Measurements from ENCODE around the gene WFDC1.

WFDC1 gene

DNA sequence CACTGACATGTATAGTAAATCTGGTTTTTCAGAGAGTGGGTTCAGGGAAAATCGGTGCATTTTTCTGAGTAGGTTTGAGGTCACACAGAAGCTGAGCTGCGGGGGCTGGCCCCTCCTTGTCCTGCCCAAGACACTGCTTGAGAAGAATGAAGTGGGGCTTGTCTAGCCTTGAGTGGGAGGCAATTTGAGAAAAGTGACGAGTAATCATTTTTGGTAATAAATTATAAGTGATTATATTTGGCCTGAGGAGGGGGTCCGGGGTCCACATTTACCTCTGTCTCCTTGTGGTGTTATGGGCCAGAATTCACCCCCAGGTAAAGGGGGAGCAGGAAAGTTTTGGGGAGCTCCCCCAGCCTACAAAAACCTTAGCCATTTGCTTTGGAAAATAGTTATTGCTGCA is 28.1 kb downstream of the WFDC1 start:
- H3K4me3 ChIP-seq (ENCODE audit: low read depth, low read length): no peak overlapping the region
- H2AFZ ChIP-seq: no peak overlapping the region
- no peaks in the 10 kb centered on the region for H3K9me3 ChIP-seq (ENCODE audit: control insufficient read depth, low read length)
- no peak overlapping the region for H3K9ac ChIP-seq
- no peaks in the 10 kb centered on the region for H3K79me2 ChIP-seq
- H3K27me3 ChIP-seq (ENCODE audit: control insufficient read depth, insufficient read depth, low read length): no peaks in the 10 kb centered on the region
- H3K36me3 ChIP-seq (ENCODE audit: control insufficient read depth, insufficient read depth, low read length): no peaks in the 10 kb centered on the region
- TF ChIP-seq, protein P1, sequence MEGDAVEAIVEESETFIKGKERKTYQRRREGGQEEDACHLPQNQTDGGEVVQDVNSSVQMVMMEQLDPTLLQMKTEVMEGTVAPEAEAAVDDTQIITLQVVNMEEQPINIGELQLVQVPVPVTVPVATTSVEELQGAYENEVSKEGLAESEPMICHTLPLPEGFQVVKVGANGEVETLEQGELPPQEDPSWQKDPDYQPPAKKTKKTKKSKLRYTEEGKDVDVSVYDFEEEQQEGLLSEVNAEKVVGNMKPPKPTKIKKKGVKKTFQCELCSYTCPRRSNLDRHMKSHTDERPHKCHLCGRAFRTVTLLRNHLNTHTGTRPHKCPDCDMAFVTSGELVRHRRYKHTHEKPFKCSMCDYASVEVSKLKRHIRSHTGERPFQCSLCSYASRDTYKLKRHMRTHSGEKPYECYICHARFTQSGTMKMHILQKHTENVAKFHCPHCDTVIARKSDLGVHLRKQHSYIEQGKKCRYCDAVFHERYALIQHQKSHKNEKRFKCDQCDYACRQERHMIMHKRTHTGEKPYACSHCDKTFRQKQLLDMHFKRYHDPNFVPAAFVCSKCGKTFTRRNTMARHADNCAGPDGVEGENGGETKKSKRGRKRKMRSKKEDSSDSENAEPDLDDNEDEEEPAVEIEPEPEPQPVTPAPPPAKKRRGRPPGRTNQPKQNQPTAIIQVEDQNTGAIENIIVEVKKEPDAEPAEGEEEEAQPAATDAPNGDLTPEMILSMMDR (IDR thresholded peaks at IDR 0.05): no peak
- H3K4me1 ChIP-seq: no peaks in the 10 kb centered on the region
- no peak overlapping the region for H3K27ac ChIP-seq
- no peak overlapping the region for H3K4me2 ChIP-seq (ENCODE audit: low read length)

- H3K9me3 ChIP-seq (ENCODE audit: control insufficient read depth, low read length): no peaks in the 10 kb centered on the region
- H3K36me3 ChIP-seq (ENCODE audit: control insufficient read depth, insufficient read depth, low read length): no peaks in the 10 kb centered on the region
- no peak overlapping the region for H3K9ac ChIP-seq
- no peak overlapping the region for H3K4me2 ChIP-seq (ENCODE audit: low read length)
- H3K4me1 ChIP-seq: no peaks in the 10 kb centered on the region
- TF ChIP-seq, protein P1 (IDR thresholded peaks at IDR 0.05): no peak
- no peaks in the 10 kb centered on the region for H3K79me2 ChIP-seq
- H3K27me3 ChIP-seq (ENCODE audit: control insufficient read depth, insufficient read depth, low read length): no peaks in the 10 kb centered on the region
- H3K27ac ChIP-seq: no peak overlapping the region
- no peak overlapping the region for H2AFZ ChIP-seq
- no peak overlapping the region for H3K4me3 ChIP-seq (ENCODE audit: low read depth, low read length)
Observed at GRCh38 chr16:84323606-84324005, 28.9 kb downstream of the WFDC1 start.

DNA sequence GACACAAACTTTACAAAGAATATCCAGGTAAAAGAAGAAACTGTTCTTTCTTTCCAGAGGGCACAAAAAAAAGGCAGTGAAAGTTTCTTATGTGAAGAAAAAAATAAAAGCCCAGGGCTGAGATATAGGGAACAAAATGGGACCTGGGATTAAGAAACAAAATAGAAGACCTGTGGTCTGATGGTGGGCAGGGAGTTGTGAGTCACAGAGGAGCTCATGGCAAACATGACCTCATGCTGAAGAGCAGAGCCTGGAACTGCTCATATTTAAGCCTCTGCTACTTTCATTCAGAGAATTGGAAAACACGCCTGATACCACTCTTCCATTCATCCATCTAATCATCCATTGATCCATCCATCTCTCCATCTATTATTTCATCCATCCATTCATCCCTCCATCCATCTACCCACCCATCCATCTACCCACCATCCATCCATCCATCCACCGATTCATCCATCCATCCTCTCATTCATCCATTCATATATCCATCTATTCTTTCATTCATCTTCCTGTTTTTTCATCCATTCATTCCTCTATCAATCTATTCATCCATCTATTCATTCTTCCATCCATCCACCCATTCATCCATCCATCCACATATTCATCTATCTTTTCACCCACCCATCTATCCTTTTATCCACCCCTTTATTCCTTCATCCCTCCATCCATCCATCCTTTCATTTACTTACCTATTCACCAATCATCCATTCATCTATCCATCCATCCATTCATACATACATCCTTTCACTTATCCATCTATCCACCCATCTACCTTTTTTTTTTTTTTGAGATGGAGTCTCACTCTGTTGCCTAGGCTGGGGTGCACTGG is 30.0 kb downstream of the WFDC1 start:
- no peak overlapping the region for H3K9ac ChIP-seq
- no peaks in the 10 kb centered on the region for H3K79me2 ChIP-seq
- H3K36me3 ChIP-seq (ENCODE audit: control insufficient read depth, insufficient read depth, low read length): no peaks in the 10 kb centered on the region
- H2AFZ ChIP-seq: no peak overlapping the region
- H3K9me3 ChIP-seq (ENCODE audit: control insufficient read depth, low read length): no peaks in the 10 kb centered on the region
- H3K4me2 ChIP-seq (ENCODE audit: low read length): no peak overlapping the region
- H3K4me3 ChIP-seq (ENCODE audit: low read depth, low read length): no peak overlapping the region
- no peak overlapping the region for H3K27ac ChIP-seq
- no peaks in the 10 kb centered on the region for H3K27me3 ChIP-seq (ENCODE audit: control insufficient read depth, insufficient read depth, low read length)
- TF ChIP-seq, protein P1 (IDR thresholded peaks at IDR 0.05): no peak
- no peaks in the 10 kb centered on the region for H3K4me1 ChIP-seq

DNA sequence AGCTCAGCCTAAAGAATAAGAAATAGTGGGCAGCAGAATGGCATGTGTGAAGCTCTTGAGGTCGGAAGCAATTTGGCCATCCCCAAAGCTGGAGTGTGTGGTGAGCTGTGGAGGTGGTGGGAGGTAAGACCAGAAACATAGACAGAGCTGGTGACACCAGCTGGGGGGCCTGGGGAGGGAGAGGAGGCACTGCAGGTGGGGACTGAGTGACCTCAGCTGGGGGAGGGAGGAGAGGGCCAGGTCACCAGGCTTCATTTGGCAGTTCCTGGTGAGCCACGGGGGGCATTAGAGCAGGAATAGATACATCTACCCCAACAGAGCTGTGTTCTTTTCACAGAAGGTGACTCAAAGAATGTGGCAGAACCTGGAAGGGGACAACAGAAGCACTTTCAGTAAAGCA is 31.9 kb downstream of the WFDC1 start:
- Histone ChIP-seq H3K79me2 (no peaks in the 10 kb centered on the region), H3K9ac (no peak overlapping the region), H3K27me3 (ENCODE audit: control insufficient read depth, insufficient read depth, low read length) (no peaks in the 10 kb centered on the region), H3K4me2 (ENCODE audit: low read length) (no peak overlapping the region), H3K9me3 (ENCODE audit: control insufficient read depth, low read length) (no peaks in the 10 kb centered on the region), H3K4me3 (ENCODE audit: low read depth, low read length) (no peak overlapping the region), H3K27ac (no peak overlapping the region), H3K36me3 (ENCODE audit: control insufficient read depth, insufficient read depth, low read length) (no peaks in the 10 kb centered on the region), H2AFZ (no peak overlapping the region), H3K4me1 (no peaks in the 10 kb centered on the region)
- TF ChIP-seq, protein P1 (IDR thresholded peaks at IDR 0.05): no peak

All from parathyroid adenoma (tissue), 2 donors.